Measurements from ENCODE around the gene LITAFD. TPM values are rescaled to one million over a fixed set of nuclear protein-coding genes. Genes with fewer than 3 reads are reported as not detected.
A peak's percentile ranks its signal among the peaks of the same experiment; 100 is the strongest.

LITAFD gene
- total RNA-seq, 1 experiment from 2014 or later: not detected

GRCh38 chr16:8920645-8921346, 38.6 kb downstream of the LITAFD start:
- DNase-seq (ENCODE audit: low read depth): no peak

GRCh38 chr16:8921347-8921984, 39.3 kb downstream of the LITAFD start:
- no peak for DNase-seq (ENCODE audit: low read depth)

- DNase-seq (ENCODE audit: low read depth): no peak
These were observed 41.0 kb downstream of the LITAFD start for GRCh38 chr16:8923199-8923598.

- no peak for DNase-seq (ENCODE audit: low read depth)
These were observed 42.1 kb downstream of the LITAFD start for GRCh38 chr16:8924214-8924613.

- DNase-seq (ENCODE audit: low read depth): no peak
These were observed 43.3 kb downstream of the LITAFD start for GRCh38 chr16:8925455-8925854.

GRCh38 chr16:8926827-8927226, 44.7 kb downstream of the LITAFD start:
- no peak for DNase-seq (ENCODE audit: low read depth)

GRCh38 chr16:8928467-8928957, 46.4 kb downstream of the LITAFD start:
- DNase-seq (ENCODE audit: low read depth): no peak

- DNase-seq (ENCODE audit: low read depth): no peak
These were observed 47.1 kb downstream of the LITAFD start for GRCh38 chr16:8929086-8929748.

- peak; percentile 37 for DNase-seq (ENCODE audit: low read depth)
These were observed 49.7 kb downstream of the LITAFD start for GRCh38 chr16:8931859-8932258.

- no peak for DNase-seq (ENCODE audit: low read depth)
These were observed 52.5 kb downstream of the LITAFD start for GRCh38 chr16:8934601-8935000.

Other genes starting within 250 kb of the LITAFD start
- 3.1 and 3.5 TPM in 2 replicates for gene ABAT, start 207.7 kb upstream of the LITAFD start, total RNA-seq (2014; rRNA removed; shearing (Covaris generic))
- gene TMEM186, start 84.7 kb upstream of the LITAFD start, total RNA-seq (2014; rRNA removed; shearing (Covaris generic)): 6.5 and 8.4 TPM in 2 replicates
- 27.0 and 30.3 TPM in 2 replicates for gene PMM2, start 84.5 kb upstream of the LITAFD start, total RNA-seq (2014; rRNA removed; shearing (Covaris generic))
- gene CARHSP1, start 13.3 kb upstream of the LITAFD start, total RNA-seq (2014; rRNA removed; shearing (Covaris generic)): 156 and 166 TPM in 2 replicates
- gene USP7, start 81.6 kb downstream of the LITAFD start, total RNA-seq (2014; rRNA removed; shearing (Covaris generic)): 25.1 and 46.9 TPM in 2 replicates
- 32.6 and 35.9 TPM in 2 replicates for gene HAPSTR1, start 209.3 kb downstream of the LITAFD start, total RNA-seq (2014; rRNA removed; shearing (Covaris generic))